ENCODE measurements around the gene MAGI2. TPM values are rescaled to one million over a fixed set of nuclear protein-coding genes. Genes with fewer than 3 reads are reported as not detected.

The MAGI2 gene
- polyA plus RNA-seq, 3 donors: 0.03 to 0.11 TPM; not detected in 1

DNA sequence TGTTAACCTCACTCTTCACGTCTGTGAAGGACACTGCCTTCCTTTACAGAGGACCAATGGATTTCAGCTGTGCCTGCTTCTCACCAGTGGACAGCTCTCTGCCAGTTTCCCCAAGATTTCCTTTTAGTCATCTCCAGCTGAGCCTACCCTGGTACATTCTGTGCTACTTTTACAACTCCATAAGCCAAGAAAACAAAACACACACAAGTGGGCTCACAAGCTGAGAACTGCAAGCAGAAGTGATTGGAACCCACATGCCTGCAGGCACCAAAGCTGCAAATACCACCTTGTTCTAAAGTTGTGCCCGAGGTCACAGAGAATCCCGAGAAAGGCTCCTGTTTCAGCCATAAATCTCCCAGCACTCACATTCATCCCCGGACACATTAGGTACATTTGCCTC, 1018.1 kb downstream of the MAGI2 start:
- no peak for DNase-seq
- Histone ChIP-seq H3K27me3 (ENCODE audit: control insufficient read depth in 2 of 2, insufficient read depth in 2 of 2, low read length in 2 of 2) (no peaks in the 10 kb centered on the region), H3K27ac (ENCODE audit: low read depth in 1 of 2, low read length in 2 of 2) (no peak overlapping the region), H3K79me2 (ENCODE audit: insufficient read depth, low read length) (no peaks in the 10 kb centered on the region), H3K36me3 (replicated peaks in 1 of 2; ENCODE audit: control insufficient read depth in 1 of 2, insufficient read depth in 2 of 2, low read length in 2 of 2) (no peaks in the 10 kb centered on the region), H3K4me1 (ENCODE audit: control insufficient read depth in 1 of 2, insufficient read depth in 2 of 2, low read length in 2 of 2) (no peaks in the 10 kb centered on the region), H3K4me3 (replicated peaks in 1 of 3; ENCODE audit: low read depth in 2 of 3, low read length in 3 of 3) (no peak overlapping the region), H3K4me2 (replicated peaks; ENCODE audit: extremely low read depth, low read length, poor library complexity, severe bottlenecking) (no peak overlapping the region), H3K9me3 (replicated peaks in 1 of 2; ENCODE audit: control insufficient read depth in 1 of 2, insufficient read depth in 1 of 2, low read length in 2 of 2) (no peaks in the 10 kb centered on the region), H3K9ac (ENCODE audit: insufficient read depth, low read length, poor library complexity, severe bottlenecking) (no peak overlapping the region), H4K20me1 (ENCODE audit: insufficient read depth, low read length) (no peaks in the 10 kb centered on the region), H2AFZ (ENCODE audit: insufficient read depth, low read depth, low read length, poor library complexity, severe bottlenecking) (no peak overlapping the region)
- TF ChIP-seq, protein P1, sequence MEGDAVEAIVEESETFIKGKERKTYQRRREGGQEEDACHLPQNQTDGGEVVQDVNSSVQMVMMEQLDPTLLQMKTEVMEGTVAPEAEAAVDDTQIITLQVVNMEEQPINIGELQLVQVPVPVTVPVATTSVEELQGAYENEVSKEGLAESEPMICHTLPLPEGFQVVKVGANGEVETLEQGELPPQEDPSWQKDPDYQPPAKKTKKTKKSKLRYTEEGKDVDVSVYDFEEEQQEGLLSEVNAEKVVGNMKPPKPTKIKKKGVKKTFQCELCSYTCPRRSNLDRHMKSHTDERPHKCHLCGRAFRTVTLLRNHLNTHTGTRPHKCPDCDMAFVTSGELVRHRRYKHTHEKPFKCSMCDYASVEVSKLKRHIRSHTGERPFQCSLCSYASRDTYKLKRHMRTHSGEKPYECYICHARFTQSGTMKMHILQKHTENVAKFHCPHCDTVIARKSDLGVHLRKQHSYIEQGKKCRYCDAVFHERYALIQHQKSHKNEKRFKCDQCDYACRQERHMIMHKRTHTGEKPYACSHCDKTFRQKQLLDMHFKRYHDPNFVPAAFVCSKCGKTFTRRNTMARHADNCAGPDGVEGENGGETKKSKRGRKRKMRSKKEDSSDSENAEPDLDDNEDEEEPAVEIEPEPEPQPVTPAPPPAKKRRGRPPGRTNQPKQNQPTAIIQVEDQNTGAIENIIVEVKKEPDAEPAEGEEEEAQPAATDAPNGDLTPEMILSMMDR (IDR thresholded peaks at IDR 0.05): no peak
- intact Hi-C loops (cut with micrococcal nuclease): no loop called here
- Mint-ChIP-seq H3K27ac (no peak overlapping the region), H3K4me3 (no peak overlapping the region), H3K4me1 (no peaks in the 10 kb centered on the region), H3K9me3 (peaks cover 0 to 5% (median 0%) of the 10 kb centered on the region in 7 donors), H3K36me3 (no peaks in the 10 kb centered on the region), H3K27me3 (ENCODE audit: low read depth in 3 of 3) (peaks cover 0 to 2% (median 2%) of the 10 kb centered on the region in 3 donors)
- 90% methylated on average over 3 of the region's 4 CpGs for WGBS (ENCODE audit: insufficient coverage)

DNA sequence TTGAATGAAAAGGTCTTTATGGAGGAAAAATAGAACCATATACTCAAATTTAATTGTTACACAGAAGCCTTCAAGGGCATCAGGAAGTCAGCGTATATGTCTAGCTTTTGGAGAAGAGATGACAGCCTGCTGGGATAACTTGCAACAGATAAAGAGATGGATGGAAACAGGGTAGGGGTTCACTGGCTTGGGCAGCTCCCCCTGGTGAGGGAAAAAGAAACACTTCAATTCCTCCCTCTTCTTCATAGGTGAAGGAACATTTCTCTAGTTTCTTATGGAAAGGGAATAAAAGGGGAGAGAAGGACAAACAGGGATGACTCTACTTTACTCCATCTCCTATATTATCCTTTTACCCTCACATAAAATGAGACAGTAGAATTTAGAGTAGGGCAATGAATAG, 1019.2 kb downstream of the MAGI2 start:
- Histone ChIP-seq H3K9me3 (replicated peaks in 1 of 2; ENCODE audit: control insufficient read depth in 1 of 2, insufficient read depth in 1 of 2, low read length in 2 of 2) (no peaks in the 10 kb centered on the region), H3K4me2 (replicated peaks; ENCODE audit: extremely low read depth, low read length, poor library complexity, severe bottlenecking) (no peak overlapping the region), H3K27ac (ENCODE audit: low read depth in 1 of 2, low read length in 2 of 2) (no peak overlapping the region), H4K20me1 (ENCODE audit: insufficient read depth, low read length) (no peaks in the 10 kb centered on the region), H2AFZ (ENCODE audit: insufficient read depth, low read depth, low read length, poor library complexity, severe bottlenecking) (no peak overlapping the region), H3K4me1 (ENCODE audit: control insufficient read depth in 1 of 2, insufficient read depth in 2 of 2, low read length in 2 of 2) (no peaks in the 10 kb centered on the region), H3K4me3 (replicated peaks in 1 of 3; ENCODE audit: low read depth in 2 of 3, low read length in 3 of 3) (no peak overlapping the region), H3K79me2 (ENCODE audit: insufficient read depth, low read length) (no peaks in the 10 kb centered on the region), H3K9ac (ENCODE audit: insufficient read depth, low read length, poor library complexity, severe bottlenecking) (no peak overlapping the region), H3K36me3 (replicated peaks in 1 of 2; ENCODE audit: control insufficient read depth in 1 of 2, insufficient read depth in 2 of 2, low read length in 2 of 2) (no peaks in the 10 kb centered on the region), H3K27me3 (ENCODE audit: control insufficient read depth in 2 of 2, insufficient read depth in 2 of 2, low read length in 2 of 2) (no peaks in the 10 kb centered on the region)
- Mint-ChIP-seq H3K27ac (no peak overlapping the region), H3K36me3 (no peaks in the 10 kb centered on the region), H3K9me3 (peaks cover 0 to 5% (median 0%) of the 10 kb centered on the region in 7 donors), H3K4me1 (no peaks in the 10 kb centered on the region), H3K27me3 (ENCODE audit: low read depth in 3 of 3) (peaks cover 0 to 2% (median 0%) of the 10 kb centered on the region in 3 donors), H3K4me3 (no peak overlapping the region)
- intact Hi-C loops (cut with micrococcal nuclease): no loop called here
- no CpG with 5 or more reads among the region's 1 CpG for WGBS (ENCODE audit: insufficient coverage)
- TF ChIP-seq, protein P1 (IDR thresholded peaks at IDR 0.05): no peak
- no peak for DNase-seq

Measured in CD14-positive monocyte (primary cell).